WTC11 (cell line): Measurements from ENCODE around the gene SGCA. TPM values are rescaled to one million over a fixed set of nuclear protein-coding genes. Genes with fewer than 3 reads are reported as not detected.

Source experiments
- ATAC-seq: fragments of 200-7000 bp; cut with Tn5 transposase; 2 replicates; pipeline ENCODE4 v1.10.0; 2021; ENCODE audit warnings: mild to moderate bottlenecking, moderate library complexity
- CTCF ChIA-PET: fragments of 300-600 bp; sonication (Branson Sonifier 250); formaldehyde crosslinking; loops from one replicate; lab custom pipeline; 2021; ENCODE audit warnings: antibody characterized with exemption; lab: Charles Lee
- POLR2A ChIA-PET: fragments of 350-600 bp; sonication (Branson Sonifier 250); formaldehyde crosslinking; loops from one replicate; lab custom pipeline; 2021; ENCODE audit warnings: antibody characterized with exemption; lab: Charles Lee
- DNase-seq: peaks from one replicate; pipeline ENCODE4 v3.0.0; 2021; ENCODE audit warnings: low spot score
- H3K27ac Mint-ChIP-seq: 2 replicates; pipeline ENCODE4 v1.8.0; 2021; ENCODE audit warnings: mixed read lengths
- H3K27me3 Mint-ChIP-seq: 2 replicates; pipeline ENCODE4 v1.8.0; 2021; ENCODE audit warnings: low read depth, mild to moderate bottlenecking, moderate library complexity, mixed read lengths
- H3K36me3 Mint-ChIP-seq: 2 replicates; pipeline ENCODE4 v1.8.0; 2021; ENCODE audit warnings: mixed read lengths
- H3K4me1 Mint-ChIP-seq: 2 replicates; pipeline ENCODE4 v1.8.0; 2022; ENCODE audit warnings: mixed read lengths
- H3K4me3 Mint-ChIP-seq: 2 replicates; pipeline ENCODE4 v1.8.0; 2021; ENCODE audit warnings: mild to moderate bottlenecking, moderate library complexity, mixed read lengths
- H3K9me3 Mint-ChIP-seq: 2 replicates; pipeline ENCODE4 v1.8.0; 2021; ENCODE audit warnings: mixed read lengths
- ETV6 ChIP-seq: sonication (generic); formaldehyde crosslinking; IDR thresholded peaks from 2 replicates; pipeline ENCODE4 v1.8.1; 2022; ENCODE audit warnings: mild to moderate bottlenecking, missing genetic modification reagents
- SMAD3 ChIP-seq: sonication (generic); formaldehyde crosslinking; IDR thresholded peaks from 2 replicates; pipeline ENCODE4 v1.8.0; 2022; ENCODE audit warnings: missing genetic modification reagents, mild to moderate bottlenecking, borderline replicate concordance
- ZNF263 ChIP-seq: sonication (generic); formaldehyde crosslinking; IDR thresholded peaks from 2 replicates; pipeline ENCODE4 v1.8.1; 2022; ENCODE audit warnings: low read depth, mild to moderate bottlenecking, moderate library complexity, missing genetic modification reagents
- total RNA-seq: library from RNA; stranded (reverse); gene quantifications from 3 replicates; pipeline ENCODE4 v1.2.3, GENCODE V29; 2021
- TF ChIP-seq, protein P1 (sequence below): sonication (generic); formaldehyde crosslinking; IDR thresholded peaks from 2 replicates; pipeline ENCODE4 v1.8.0; 2023; ENCODE audit warnings: missing genetic modification reagents, mild to moderate bottlenecking, borderline replicate concordance
- TF ChIP-seq, protein P2 (sequence below): sonication (generic); formaldehyde crosslinking; IDR thresholded peaks from 2 replicates; pipeline ENCODE4 v1.8.0; 2022; ENCODE audit warnings: missing genetic modification reagents
- TF ChIP-seq, protein P3 (sequence below): fragments of 250-450 bp; sonication (Bioruptor Pico); IDR thresholded peaks from 2 replicates; pipeline ENCODE4 v1.9.0; 2021; ENCODE audit warnings: mild to moderate bottlenecking, borderline replicate concordance

SGCA gene
- total RNA-seq, 1 experiment from 2014 or later = 1.0 TPM

DNA sequence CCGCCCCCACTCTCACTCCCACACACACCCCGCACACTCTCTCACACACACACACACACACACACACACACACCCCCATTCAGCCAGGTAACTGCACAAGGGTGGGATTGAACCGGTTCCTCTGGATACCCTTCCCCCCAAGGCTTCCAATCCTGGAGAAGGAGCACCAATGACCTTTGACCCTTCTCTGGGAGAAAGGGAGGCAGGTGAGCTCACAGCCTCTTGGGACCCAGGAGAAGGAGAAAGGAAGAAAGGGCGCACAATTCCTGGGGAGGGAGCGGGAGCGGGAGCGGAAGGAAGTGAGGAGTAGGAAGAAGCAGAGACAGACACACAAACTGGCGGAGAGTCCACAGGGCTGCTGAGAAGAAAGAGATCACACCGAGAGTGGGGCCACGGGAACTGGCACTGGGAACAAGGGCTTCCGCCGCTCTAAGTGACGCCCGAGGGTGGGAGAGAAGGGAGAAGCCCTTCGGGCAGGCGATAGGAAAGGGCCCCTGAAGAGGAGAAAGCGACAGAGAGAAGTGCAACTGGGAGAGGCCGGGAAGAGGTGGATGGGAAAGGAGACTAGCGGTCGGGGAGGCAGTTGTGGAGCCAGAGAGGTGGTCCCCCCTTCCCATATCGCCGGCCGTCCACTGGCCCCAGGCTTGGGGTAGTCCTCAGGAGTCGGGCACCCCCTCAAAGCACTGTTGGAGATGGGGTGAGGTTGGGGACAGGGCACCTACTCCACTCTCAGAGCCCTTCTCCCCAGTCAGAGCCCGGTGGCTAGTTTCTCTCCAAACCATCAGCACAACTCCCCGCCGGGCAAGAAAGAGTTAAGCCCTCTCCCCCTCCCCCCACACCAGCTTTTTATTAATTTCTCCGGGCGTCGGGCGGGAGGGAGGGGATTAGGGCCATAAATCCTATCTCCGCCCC lies 37.1 kb upstream of the SGCA start (continued):
- TF ChIP-seq, protein P1, sequence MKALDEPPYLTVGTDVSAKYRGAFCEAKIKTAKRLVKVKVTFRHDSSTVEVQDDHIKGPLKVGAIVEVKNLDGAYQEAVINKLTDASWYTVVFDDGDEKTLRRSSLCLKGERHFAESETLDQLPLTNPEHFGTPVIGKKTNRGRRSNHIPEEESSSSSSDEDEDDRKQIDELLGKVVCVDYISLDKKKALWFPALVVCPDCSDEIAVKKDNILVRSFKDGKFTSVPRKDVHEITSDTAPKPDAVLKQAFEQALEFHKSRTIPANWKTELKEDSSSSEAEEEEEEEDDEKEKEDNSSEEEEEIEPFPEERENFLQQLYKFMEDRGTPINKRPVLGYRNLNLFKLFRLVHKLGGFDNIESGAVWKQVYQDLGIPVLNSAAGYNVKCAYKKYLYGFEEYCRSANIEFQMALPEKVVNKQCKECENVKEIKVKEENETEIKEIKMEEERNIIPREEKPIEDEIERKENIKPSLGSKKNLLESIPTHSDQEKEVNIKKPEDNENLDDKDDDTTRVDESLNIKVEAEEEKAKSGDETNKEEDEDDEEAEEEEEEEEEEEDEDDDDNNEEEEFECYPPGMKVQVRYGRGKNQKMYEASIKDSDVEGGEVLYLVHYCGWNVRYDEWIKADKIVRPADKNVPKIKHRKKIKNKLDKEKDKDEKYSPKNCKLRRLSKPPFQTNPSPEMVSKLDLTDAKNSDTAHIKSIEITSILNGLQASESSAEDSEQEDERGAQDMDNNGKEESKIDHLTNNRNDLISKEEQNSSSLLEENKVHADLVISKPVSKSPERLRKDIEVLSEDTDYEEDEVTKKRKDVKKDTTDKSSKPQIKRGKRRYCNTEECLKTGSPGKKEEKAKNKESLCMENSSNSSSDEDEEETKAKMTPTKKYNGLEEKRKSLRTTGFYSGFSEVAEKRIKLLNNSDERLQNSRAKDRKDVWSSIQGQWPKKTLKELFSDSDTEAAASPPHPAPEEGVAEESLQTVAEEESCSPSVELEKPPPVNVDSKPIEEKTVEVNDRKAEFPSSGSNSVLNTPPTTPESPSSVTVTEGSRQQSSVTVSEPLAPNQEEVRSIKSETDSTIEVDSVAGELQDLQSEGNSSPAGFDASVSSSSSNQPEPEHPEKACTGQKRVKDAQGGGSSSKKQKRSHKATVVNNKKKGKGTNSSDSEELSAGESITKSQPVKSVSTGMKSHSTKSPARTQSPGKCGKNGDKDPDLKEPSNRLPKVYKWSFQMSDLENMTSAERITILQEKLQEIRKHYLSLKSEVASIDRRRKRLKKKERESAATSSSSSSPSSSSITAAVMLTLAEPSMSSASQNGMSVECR = 0 out of 2 replicates have a peak, but pooled peaks have one; percentile 14
- TF ChIP-seq, protein P2, sequence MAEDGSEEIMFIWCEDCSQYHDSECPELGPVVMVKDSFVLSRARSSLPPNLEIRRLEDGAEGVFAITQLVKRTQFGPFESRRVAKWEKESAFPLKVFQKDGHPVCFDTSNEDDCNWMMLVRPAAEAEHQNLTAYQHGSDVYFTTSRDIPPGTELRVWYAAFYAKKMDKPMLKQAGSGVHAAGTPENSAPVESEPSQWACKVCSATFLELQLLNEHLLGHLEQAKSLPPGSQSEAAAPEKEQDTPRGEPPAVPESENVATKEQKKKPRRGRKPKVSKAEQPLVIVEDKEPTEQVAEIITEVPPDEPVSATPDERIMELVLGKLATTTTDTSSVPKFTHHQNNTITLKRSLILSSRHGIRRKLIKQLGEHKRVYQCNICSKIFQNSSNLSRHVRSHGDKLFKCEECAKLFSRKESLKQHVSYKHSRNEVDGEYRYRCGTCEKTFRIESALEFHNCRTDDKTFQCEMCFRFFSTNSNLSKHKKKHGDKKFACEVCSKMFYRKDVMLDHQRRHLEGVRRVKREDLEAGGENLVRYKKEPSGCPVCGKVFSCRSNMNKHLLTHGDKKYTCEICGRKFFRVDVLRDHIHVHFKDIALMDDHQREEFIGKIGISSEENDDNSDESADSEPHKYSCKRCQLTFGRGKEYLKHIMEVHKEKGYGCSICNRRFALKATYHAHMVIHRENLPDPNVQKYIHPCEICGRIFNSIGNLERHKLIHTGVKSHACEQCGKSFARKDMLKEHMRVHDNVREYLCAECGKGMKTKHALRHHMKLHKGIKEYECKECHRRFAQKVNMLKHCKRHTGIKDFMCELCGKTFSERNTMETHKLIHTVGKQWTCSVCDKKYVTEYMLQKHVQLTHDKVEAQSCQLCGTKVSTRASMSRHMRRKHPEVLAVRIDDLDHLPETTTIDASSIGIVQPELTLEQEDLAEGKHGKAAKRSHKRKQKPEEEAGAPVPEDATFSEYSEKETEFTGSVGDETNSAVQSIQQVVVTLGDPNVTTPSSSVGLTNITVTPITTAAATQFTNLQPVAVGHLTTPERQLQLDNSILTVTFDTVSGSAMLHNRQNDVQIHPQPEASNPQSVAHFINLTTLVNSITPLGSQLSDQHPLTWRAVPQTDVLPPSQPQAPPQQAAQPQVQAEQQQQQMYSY (CRISPR knock-in tag) = peak; percentile 43; the same call in 1 of the 2 replicates
- TF ChIP-seq SMAD3 = no peak
- peak; percentile 45; the same call in 1 of the 2 replicates for TF ChIP-seq ZNF263 (CRISPR knock-in tag)
- no peak for TF ChIP-seq ETV6 (CRISPR knock-in tag)

DNA sequence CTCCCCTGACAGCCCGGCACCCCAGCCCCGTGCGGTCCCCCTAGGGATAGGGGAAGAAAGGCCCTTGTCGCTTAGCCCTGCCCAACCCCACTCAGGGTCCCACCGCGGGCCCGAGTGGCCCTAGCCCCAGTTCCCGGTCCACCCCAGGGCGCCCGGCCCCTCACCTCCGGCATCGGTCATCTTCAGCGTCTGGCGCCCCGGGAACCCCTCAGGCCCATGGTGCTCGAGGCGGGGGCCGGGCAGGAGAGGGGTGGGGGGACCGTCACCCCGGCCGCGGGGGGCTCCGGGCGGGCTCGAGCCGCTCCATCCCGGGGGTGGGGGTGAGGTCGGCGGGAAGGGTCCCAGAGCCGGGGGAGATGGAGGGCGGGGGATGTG lies 36.5 kb upstream of the SGCA start:
- TF ChIP-seq, protein P3, sequence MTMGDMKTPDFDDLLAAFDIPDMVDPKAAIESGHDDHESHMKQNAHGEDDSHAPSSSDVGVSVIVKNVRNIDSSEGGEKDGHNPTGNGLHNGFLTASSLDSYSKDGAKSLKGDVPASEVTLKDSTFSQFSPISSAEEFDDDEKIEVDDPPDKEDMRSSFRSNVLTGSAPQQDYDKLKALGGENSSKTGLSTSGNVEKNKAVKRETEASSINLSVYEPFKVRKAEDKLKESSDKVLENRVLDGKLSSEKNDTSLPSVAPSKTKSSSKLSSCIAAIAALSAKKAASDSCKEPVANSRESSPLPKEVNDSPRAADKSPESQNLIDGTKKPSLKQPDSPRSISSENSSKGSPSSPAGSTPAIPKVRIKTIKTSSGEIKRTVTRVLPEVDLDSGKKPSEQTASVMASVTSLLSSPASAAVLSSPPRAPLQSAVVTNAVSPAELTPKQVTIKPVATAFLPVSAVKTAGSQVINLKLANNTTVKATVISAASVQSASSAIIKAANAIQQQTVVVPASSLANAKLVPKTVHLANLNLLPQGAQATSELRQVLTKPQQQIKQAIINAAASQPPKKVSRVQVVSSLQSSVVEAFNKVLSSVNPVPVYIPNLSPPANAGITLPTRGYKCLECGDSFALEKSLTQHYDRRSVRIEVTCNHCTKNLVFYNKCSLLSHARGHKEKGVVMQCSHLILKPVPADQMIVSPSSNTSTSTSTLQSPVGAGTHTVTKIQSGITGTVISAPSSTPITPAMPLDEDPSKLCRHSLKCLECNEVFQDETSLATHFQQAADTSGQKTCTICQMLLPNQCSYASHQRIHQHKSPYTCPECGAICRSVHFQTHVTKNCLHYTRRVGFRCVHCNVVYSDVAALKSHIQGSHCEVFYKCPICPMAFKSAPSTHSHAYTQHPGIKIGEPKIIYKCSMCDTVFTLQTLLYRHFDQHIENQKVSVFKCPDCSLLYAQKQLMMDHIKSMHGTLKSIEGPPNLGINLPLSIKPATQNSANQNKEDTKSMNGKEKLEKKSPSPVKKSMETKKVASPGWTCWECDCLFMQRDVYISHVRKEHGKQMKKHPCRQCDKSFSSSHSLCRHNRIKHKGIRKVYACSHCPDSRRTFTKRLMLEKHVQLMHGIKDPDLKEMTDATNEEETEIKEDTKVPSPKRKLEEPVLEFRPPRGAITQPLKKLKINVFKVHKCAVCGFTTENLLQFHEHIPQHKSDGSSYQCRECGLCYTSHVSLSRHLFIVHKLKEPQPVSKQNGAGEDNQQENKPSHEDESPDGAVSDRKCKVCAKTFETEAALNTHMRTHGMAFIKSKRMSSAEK (CRISPR knock-in tag) = no peak
- no peak overlapping the region for H3K27ac Mint-ChIP-seq
- no peaks in the 10 kb centered on the region for H3K36me3 Mint-ChIP-seq
- ATAC-seq (no peak), DNase-seq (no peak)
- H3K4me3 Mint-ChIP-seq = peak overlapping the region; percentile 97
- peaks cover 26% of the 10 kb centered on the region for H3K27me3 Mint-ChIP-seq
- H3K9me3 Mint-ChIP-seq = no peaks in the 10 kb centered on the region
- peaks cover 48% of the 10 kb centered on the region for H3K4me1 Mint-ChIP-seq
- ChIA-PET POLR2A (no interaction called here), CTCF (interaction anchor here (0.6 to 3.0 kb wide), 16 partner anchors 10 to 157 kb away, joined by 3 to 22 read pairs (median 11); partner anchors contain the start of genes PDK2 and PPP1R9B)
